Astrocyte (in vitro differentiated cells and primary cell): ENCODE results near the gene TAL1.

Source experiments
- CTCF ChIP-seq: IDR thresholded peaks from 2 replicates; pipeline ENCODE4 v1.5.1; 2011; ENCODE audit warnings: low read depth, mild to moderate bottlenecking, inconsistent platforms, low read length, moderate library complexity; ENCODE audit not compliant: insufficient read depth
- EZH2 ChIP-seq: IDR thresholded peaks from 2 replicates; pipeline ENCODE4 v1.6.1; 2012; ENCODE audit warnings: mild to moderate bottlenecking, low read length, inconsistent platforms; ENCODE audit not compliant: insufficient read depth

- TF ChIP-seq CTCF (no peak), EZH2 (no peak)
Observed at GRCh38 chr1:47209725-47210325, 22.2 kb downstream of the TAL1 start.
